ENCODE measurements around the gene TWNK.

DNA sequence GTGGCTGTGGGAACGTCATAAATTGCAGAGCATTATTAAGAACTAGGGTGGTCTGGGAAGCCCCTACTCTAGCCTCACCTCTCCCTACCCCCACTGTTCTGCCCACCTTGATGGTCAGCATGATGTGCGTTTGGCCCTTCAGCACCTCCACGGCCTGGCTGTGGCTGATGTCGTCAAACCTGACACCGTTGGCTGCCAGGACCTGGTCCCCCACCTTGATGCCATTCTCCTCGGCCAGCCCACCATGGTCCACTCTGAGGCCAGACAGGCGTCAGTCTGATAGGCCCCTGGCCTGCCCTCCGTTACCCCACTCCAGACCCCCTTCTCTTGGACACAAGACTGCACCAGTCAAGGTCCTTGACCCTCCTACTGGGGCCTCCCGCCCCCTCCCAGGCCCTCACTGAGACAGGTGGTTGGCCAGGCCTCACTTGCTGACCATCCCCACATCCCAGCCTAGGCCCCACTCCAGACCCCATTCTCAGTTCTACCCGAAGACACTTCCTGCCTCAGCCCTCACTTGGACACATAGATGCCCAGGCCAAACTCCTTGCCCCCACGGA is 34.4 kb downstream of the TWNK start:
- no peak for TF ChIP-seq GATA3 (IDR thresholded peaks at IDR 0.05; ENCODE audit: low read depth, low read length)
- no peak for TF ChIP-seq GATA2 (IDR thresholded peaks at IDR 0.05; ENCODE audit: low read depth, low read length)
